NCI-H446 (cell line): ENCODE results near the gene KAT6B.

Source experiments
- DNase-seq, 2 experiments: peaks; one replicate each; lab custom pipeline; 2025; lab: John Stamatoyannopoulos, UW

Gene KAT6B

GRCh38 chr10:74988054-74988775 is 161.8 kb downstream of the KAT6B start:
- no peak for DNase-seq

GRCh38 chr10:74988832-74989561 is 162.6 kb downstream of the KAT6B start:
- DNase-seq, result no peak

- DNase-seq, result no peak
These were observed 165.0 kb downstream of the KAT6B start for GRCh38 chr10:74991435-74991834.

- DNase-seq, result no peak
These were observed 165.7 kb downstream of the KAT6B start for GRCh38 chr10:74992068-74992467.

GRCh38 chr10:74993649-74994048 is 167.2 kb downstream of the KAT6B start:
- no peak for DNase-seq

GRCh38 chr10:74994854-74995253 is 168.5 kb downstream of the KAT6B start:
- no peak for DNase-seq

GRCh38 chr10:74995806-74996205 is 169.4 kb downstream of the KAT6B start:
- DNase-seq, result no peak

GRCh38 chr10:74997163-74997562 is 170.8 kb downstream of the KAT6B start:
- DNase-seq, result no peak

- DNase-seq, result no peak
These were observed 174.4 kb downstream of the KAT6B start for GRCh38 chr10:75000748-75001321.

GRCh38 chr10:75001715-75002350 is 175.4 kb downstream of the KAT6B start:
- DNase-seq, result no peak

GRCh38 chr10:75002351-75002725 is 175.9 kb downstream of the KAT6B start:
- DNase-seq, result no peak

- no peak for DNase-seq
These were observed 176.7 kb downstream of the KAT6B start for GRCh38 chr10:75002967-75003594.

GRCh38 chr10:75003891-75004290 is 177.5 kb downstream of the KAT6B start:
- no peak for DNase-seq

GRCh38 chr10:75007646-75008045 is 181.2 kb downstream of the KAT6B start:
- no peak for DNase-seq

GRCh38 chr10:75008952-75009351 is 182.6 kb downstream of the KAT6B start:
- DNase-seq, result no peak

- no peak for DNase-seq
These were observed 183.0 kb downstream of the KAT6B start for GRCh38 chr10:75009426-75009825.

GRCh38 chr10:75010373-75010772 is 184.0 kb downstream of the KAT6B start:
- no peak for DNase-seq

- no peak for DNase-seq
These were observed 184.8 kb downstream of the KAT6B start for GRCh38 chr10:75011221-75011620.

GRCh38 chr10:75012471-75012870 is 186.1 kb downstream of the KAT6B start:
- DNase-seq, result no peak

GRCh38 chr10:75013007-75013406 is 186.6 kb downstream of the KAT6B start:
- DNase-seq, result no peak

GRCh38 chr10:75013522-75013921 is 187.1 kb downstream of the KAT6B start:
- DNase-seq, result no peak

GRCh38 chr10:75014516-75015230 is 188.3 kb downstream of the KAT6B start:
- DNase-seq, result no peak
